MM.1S (cell line): ENCODE results near the gene SHISA7.

ENCODE experiments used
- DNase-seq: peaks from one replicate; pipeline ENCODE4 v3.0.0-alpha.2; 2015
- H2AFZ ChIP-seq: fragments of 300-600 bp; sonication (generic); 2 replicates; pipeline ENCODE4 v1.6.0; 2016; ENCODE audit warnings: antibody characterized with exemption, low read length
- H3F3A ChIP-seq: fragments of 300-600 bp; sonication (generic); 2 replicates; pipeline ENCODE4 v1.6.1; 2016; ENCODE audit warnings: mild to moderate bottlenecking, antibody characterized with exemption, low read length, moderate library complexity, mixed read lengths; ENCODE audit not compliant: insufficient read depth
- H3K27ac ChIP-seq: fragments of 300-600 bp; sonication (generic); 2 replicates; pipeline ENCODE4 v1.5.1; 2016; ENCODE audit warnings: mild to moderate bottlenecking, low read length
- H3K27me3 ChIP-seq: fragments of 300-600 bp; sonication (generic); replicated peaks from 2 replicates; pipeline ENCODE4 v1.6.0; 2016; ENCODE audit warnings: low read length; ENCODE audit not compliant: insufficient read depth
- H3K36me3 ChIP-seq: fragments of 300-600 bp; sonication (generic); replicated peaks from 2 replicates; pipeline ENCODE4 v1.6.1; 2016; ENCODE audit warnings: mild to moderate bottlenecking, low read length, mixed read lengths; ENCODE audit not compliant: insufficient read depth
- H3K4me1 ChIP-seq: fragments of 300-600 bp; sonication (generic); 2 replicates; pipeline ENCODE4 v1.6.1; 2016; ENCODE audit warnings: low read length, mixed read lengths
- H3K4me2 ChIP-seq: fragments of 300-600 bp; sonication (generic); 2 replicates; pipeline ENCODE4 v1.6.0; 2016; ENCODE audit warnings: low read depth, low read length
- H3K4me3 ChIP-seq: fragments of 300-600 bp; sonication (generic); 2 replicates; pipeline ENCODE4 v1.5.1; 2016; ENCODE audit warnings: low read length, mixed read lengths
- H3K79me2 ChIP-seq: fragments of 300-600 bp; sonication (generic); 2 replicates; pipeline ENCODE4 v1.6.1; 2016; ENCODE audit warnings: mixed run types, low read length, mixed read lengths
- H3K9ac ChIP-seq: fragments of 300-600 bp; sonication (generic); 2 replicates; pipeline ENCODE4 v1.6.1; 2016; ENCODE audit warnings: low read length, mixed read lengths
- H3K9me2 ChIP-seq: fragments of 300-600 bp; sonication (generic); replicated peaks from 2 replicates; pipeline ENCODE4 v1.6.1; 2016; ENCODE audit warnings: mild to moderate bottlenecking, low read length, mixed read lengths; ENCODE audit not compliant: insufficient read depth
- H3K9me3 ChIP-seq: fragments of 300-600 bp; sonication (generic); replicated peaks from 2 replicates; pipeline ENCODE4 v1.6.1; 2016; ENCODE audit warnings: mild to moderate bottlenecking, low read length, mixed read lengths; ENCODE audit not compliant: insufficient read depth
- H4K20me1 ChIP-seq: fragments of 300-600 bp; sonication (generic); 2 replicates; pipeline ENCODE4 v1.6.1; 2016; ENCODE audit warnings: mild to moderate bottlenecking, low read length, moderate library complexity, mixed read lengths; ENCODE audit not compliant: insufficient read depth
- CTCF ChIP-seq: fragments of 300-600 bp; sonication (generic); IDR thresholded peaks from 2 replicates; pipeline ENCODE4 v1.5.1; 2016; ENCODE audit warnings: antibody characterized with exemption, low read length, mixed read lengths
- EZH2 ChIP-seq: fragments of 300-600 bp; sonication (generic); optimal IDR thresholded peaks from 2 replicates; pipeline ENCODE3; 2017; ENCODE audit warnings: low read depth, mild to moderate bottlenecking, antibody characterized with exemption, low read length, mixed read lengths
- EZH2phosphoT487 ChIP-seq: fragments of 300-600 bp; sonication (generic); IDR thresholded peaks from 2 replicates; pipeline ENCODE4 v1.6.1; 2018; ENCODE audit warnings: antibody characterized with exemption, low read length

The SHISA7 gene

GRCh38 chr19:55433292-55433691, 9.8 kb downstream of the SHISA7 start:
- Histone ChIP-seq H3K9ac (no peak overlapping the region), H3K4me3 (no peak overlapping the region), H2AFZ (no peak overlapping the region), H3K36me3 (no peaks in the 10 kb centered on the region), H3K27me3 (peaks cover 35% of the 10 kb centered on the region), H3K9me2 (no peaks in the 10 kb centered on the region), H3K9me3 (no peaks in the 10 kb centered on the region), H3K4me1 (no peaks in the 10 kb centered on the region), H3K79me2 (no peaks in the 10 kb centered on the region), H3F3A (no peaks in the 10 kb centered on the region), H3K27ac (no peak overlapping the region), H4K20me1 (no peaks in the 10 kb centered on the region), H3K4me2 (no peak overlapping the region)
- DNase-seq: no peak
- TF ChIP-seq EZH2phosphoT487 (no peak), EZH2 (no peak), CTCF (no peak)

GRCh38 chr19:55432241-55432959, 10.7 kb downstream of the SHISA7 start:
- no peaks in the 10 kb centered on the region for H3K4me1 ChIP-seq
- H3K9me2 ChIP-seq: no peaks in the 10 kb centered on the region
- H3F3A ChIP-seq: no peaks in the 10 kb centered on the region
- no peaks in the 10 kb centered on the region for H3K79me2 ChIP-seq
- H3K4me3 ChIP-seq: no peak overlapping the region
- H2AFZ ChIP-seq: no peak overlapping the region
- no peak overlapping the region for H3K27ac ChIP-seq
- H4K20me1 ChIP-seq: no peaks in the 10 kb centered on the region
- H3K9ac ChIP-seq: no peak overlapping the region
- DNase-seq: no peak
- TF ChIP-seq EZH2: no peak
- TF ChIP-seq EZH2phosphoT487: no peak
- no peak for TF ChIP-seq CTCF
- H3K36me3 ChIP-seq: no peaks in the 10 kb centered on the region
- H3K4me2 ChIP-seq: no peak overlapping the region
- H3K9me3 ChIP-seq: no peaks in the 10 kb centered on the region
- H3K27me3 ChIP-seq: peaks cover 43% of the 10 kb centered on the region

DNA sequence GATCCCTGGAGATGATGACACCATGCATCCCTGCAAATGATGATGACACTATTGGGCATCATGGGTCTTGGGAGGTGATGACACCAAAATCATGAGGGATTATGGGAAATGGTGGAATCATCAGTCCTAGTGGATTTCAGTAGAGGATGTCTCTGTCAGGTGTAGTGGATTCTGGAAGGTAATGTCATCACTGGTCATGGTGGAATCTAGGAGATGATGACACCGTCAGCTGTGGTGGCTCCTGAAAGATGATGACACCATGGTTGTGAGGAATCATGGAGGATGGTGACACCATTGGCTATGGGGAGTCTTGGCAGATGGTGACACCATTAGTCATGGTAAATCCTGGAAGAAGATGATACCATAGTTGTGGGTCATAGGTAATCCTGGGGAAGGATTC, 11.9 kb downstream of the SHISA7 start:
- Histone ChIP-seq H2AFZ (no peak overlapping the region), H3K4me3 (no peak overlapping the region), H3K27ac (no peak overlapping the region), H3K79me2 (no peaks in the 10 kb centered on the region), H3K4me1 (no peaks in the 10 kb centered on the region), H3F3A (no peaks in the 10 kb centered on the region), H3K4me2 (no peak overlapping the region), H3K9me3 (no peaks in the 10 kb centered on the region), H3K9ac (no peak overlapping the region), H3K9me2 (no peaks in the 10 kb centered on the region), H3K36me3 (no peaks in the 10 kb centered on the region), H4K20me1 (no peaks in the 10 kb centered on the region), H3K27me3 (peaks cover 46% of the 10 kb centered on the region)
- TF ChIP-seq CTCF: no peak
- TF ChIP-seq EZH2: no peak
- TF ChIP-seq EZH2phosphoT487: no peak
- DNase-seq: no peak
